ENCODE results near the gene SLC8A1. TPM values are rescaled to one million over a fixed set of nuclear protein-coding genes. Genes with fewer than 3 reads are reported as not detected.

Gene SLC8A1
- total RNA-seq, 1 donor from 2014 or later: 4.2 TPM

GRCh38 chr2:40404517-40404916 is 47.4 kb downstream of the SLC8A1 start:
- no peak for DNase-seq (ENCODE audit: low read depth, low spot score)
- H3K27ac Mint-ChIP-seq (ENCODE audit: unreplicated experiment): no peak overlapping the region
- H3K36me3 Mint-ChIP-seq (ENCODE audit: low read depth): no peaks in the 10 kb centered on the region
- H3K27me3 Mint-ChIP-seq (ENCODE audit: low read depth): no peaks in the 10 kb centered on the region
- H3K9me3 Mint-ChIP-seq: no peaks in the 10 kb centered on the region
- no peak for TF ChIP-seq CTCF (conservative IDR thresholded peaks at IDR 0.05)
- H3K4me1 Mint-ChIP-seq: peaks cover 9% of the 10 kb centered on the region
- H3K4me3 Mint-ChIP-seq: no peak overlapping the region

GRCh38 chr2:40403233-40403836 is 48.6 kb downstream of the SLC8A1 start:
- H3K27ac Mint-ChIP-seq (ENCODE audit: unreplicated experiment): no peak overlapping the region
- H3K9me3 Mint-ChIP-seq: no peaks in the 10 kb centered on the region
- TF ChIP-seq CTCF (conservative IDR thresholded peaks at IDR 0.05): no peak
- no peak overlapping the region for H3K4me3 Mint-ChIP-seq
- no peaks in the 10 kb centered on the region for H3K27me3 Mint-ChIP-seq (ENCODE audit: low read depth)
- no peaks in the 10 kb centered on the region for H3K36me3 Mint-ChIP-seq (ENCODE audit: low read depth)
- H3K4me1 Mint-ChIP-seq: peaks cover 9% of the 10 kb centered on the region
- no peak for DNase-seq (ENCODE audit: low read depth, low spot score)

GRCh38 chr2:40401896-40402295 is 50.0 kb downstream of the SLC8A1 start:
- DNase-seq (ENCODE audit: low read depth, low spot score): no peak
- Mint-ChIP-seq H3K27ac (ENCODE audit: unreplicated experiment) (no peak overlapping the region), H3K27me3 (ENCODE audit: low read depth) (no peaks in the 10 kb centered on the region), H3K4me3 (no peak overlapping the region), H3K36me3 (ENCODE audit: low read depth) (no peaks in the 10 kb centered on the region), H3K9me3 (no peaks in the 10 kb centered on the region), H3K4me1 (peaks cover 9% of the 10 kb centered on the region)
- TF ChIP-seq CTCF (conservative IDR thresholded peaks at IDR 0.05): no peak

GRCh38 chr2:40400336-40400953 is 51.4 kb downstream of the SLC8A1 start:
- Mint-ChIP-seq H3K36me3 (ENCODE audit: low read depth) (no peaks in the 10 kb centered on the region), H3K27me3 (ENCODE audit: low read depth) (no peaks in the 10 kb centered on the region), H3K27ac (ENCODE audit: unreplicated experiment) (peak overlapping the region; percentile 58), H3K9me3 (no peaks in the 10 kb centered on the region), H3K4me3 (no peak overlapping the region), H3K4me1 (peaks cover 9% of the 10 kb centered on the region)
- no peak for DNase-seq (ENCODE audit: low read depth, low spot score)
- no peak for TF ChIP-seq CTCF (conservative IDR thresholded peaks at IDR 0.05)

- no peaks in the 10 kb centered on the region for H3K36me3 Mint-ChIP-seq (ENCODE audit: low read depth)
- TF ChIP-seq CTCF (conservative IDR thresholded peaks at IDR 0.05): no peak
- H3K9me3 Mint-ChIP-seq: no peaks in the 10 kb centered on the region
- H3K4me1 Mint-ChIP-seq: peaks cover 9% of the 10 kb centered on the region
- no peak overlapping the region for H3K27ac Mint-ChIP-seq (ENCODE audit: unreplicated experiment)
- H3K4me3 Mint-ChIP-seq: no peak overlapping the region
- no peak for DNase-seq (ENCODE audit: low read depth, low spot score)
- H3K27me3 Mint-ChIP-seq (ENCODE audit: low read depth): no peaks in the 10 kb centered on the region
Observed at GRCh38 chr2:40397765-40398164, 54.1 kb downstream of the SLC8A1 start.

Data from neural crest cell (in vitro differentiated cells).